H1 (cell line): ENCODE data around the gene SUPT4H1. TPM values are rescaled to one million over a fixed set of nuclear protein-coding genes. Genes with fewer than 3 reads are reported as not detected.

Experiments used
- CTCF ChIA-PET: fragments of 300-600 bp; sonication (Branson Sonifier 250); formaldehyde crosslinking; loops from one replicate; lab custom pipeline; 2021; ENCODE audit not compliant: partially characterized antibody; lab: Charles Lee
- POLR2A ChIA-PET: fragments of 300-600 bp; sonication (Branson Sonifier 250); formaldehyde crosslinking; loops from one replicate; lab custom pipeline; 2021; ENCODE audit warnings: inconsistent platforms; ENCODE audit not compliant: partially characterized antibody; lab: Charles Lee
- DNase-seq, 2 experiments: peaks; one replicate each; pipeline versions ENCODE4 v3.0.0 to v3.0.0-alpha.2; 2010 to 2022; ENCODE audit warnings: low spot score in 2 of 2, low read depth in 1 of 2, mixed read lengths in 1 of 2
- FAIRE-seq: peaks from 2 replicates; lab custom pipeline; 2011; peaks lifted over from hg19 to GRCh38; lab: Jason Lieb, UNC
- H2AFZ ChIP-seq: 2 replicates; pipeline ENCODE4 v1.8.1; 2012; ENCODE audit warnings: low read length, inconsistent platforms
- H2AK5ac ChIP-seq: 2 replicates; pipeline ENCODE4 v1.6.1; 2013; ENCODE audit warnings: low read depth, low read length
- H2BK120ac ChIP-seq: replicated peaks from 2 replicates; pipeline ENCODE3; 2013; ENCODE audit warnings: low read depth, low read length, inconsistent platforms
- H2BK12ac ChIP-seq: 2 replicates; pipeline ENCODE4 v1.6.1; 2013; ENCODE audit warnings: low read depth, low read length
- H2BK15ac ChIP-seq: 2 replicates; pipeline ENCODE4 v1.6.1; 2013; ENCODE audit warnings: low read length
- H2BK20ac ChIP-seq: 2 replicates; pipeline ENCODE4 v1.6.1; 2013; ENCODE audit warnings: low read length
- H2BK5ac ChIP-seq: 2 replicates; pipeline ENCODE4 v1.6.1; 2013; ENCODE audit warnings: low read depth, low read length
- H3K14ac ChIP-seq: 2 replicates; pipeline ENCODE4 v1.6.1; 2013; ENCODE audit warnings: inconsistent platforms; ENCODE audit not compliant: insufficient read length
- H3K18ac ChIP-seq: 2 replicates; pipeline ENCODE4 v1.6.1; 2013; ENCODE audit warnings: low read length; ENCODE audit errors: extremely low read depth
- H3K23ac ChIP-seq: 2 replicates; pipeline ENCODE4 v1.6.1; 2013; ENCODE audit warnings: inconsistent platforms; ENCODE audit not compliant: insufficient read length
- H3K23me2 ChIP-seq: 2 replicates; pipeline ENCODE4 v1.6.1; 2013; ENCODE audit warnings: low read depth, low read length
- H3K27ac ChIP-seq: 2 replicates; pipeline ENCODE4 v1.6.1; 2011; ENCODE audit warnings: low read depth, low read length, inconsistent platforms
- H3K27me3 ChIP-seq, 4 experiments: replicated peaks in 1 of 4; 1 replicate in 1 of 4; 2 replicates in 3 of 4; pipeline versions ENCODE4 v1.6.1 to v1.8.1; 2011 to 2013; ENCODE audit warnings: low read length in 3 of 4, mild to moderate bottlenecking in 3 of 4, inconsistent platforms in 2 of 4, mixed read lengths in 2 of 4, moderate library complexity in 1 of 4; ENCODE audit not compliant: control insufficient read depth in 3 of 4, insufficient read depth in 3 of 4; ENCODE audit errors: extremely low read depth in 1 of 4
- H3K36me3 ChIP-seq, 4 experiments: 2 replicates each; pipeline versions ENCODE4 v1.6.1 to v1.8.1; 2011 to 2013; ENCODE audit warnings: mild to moderate bottlenecking in 4 of 4, low read length in 3 of 4, moderate library complexity in 2 of 4, control low read depth in 1 of 4, inconsistent platforms in 1 of 4; ENCODE audit not compliant: insufficient read depth in 4 of 4, control insufficient read depth in 2 of 4
- H3K4ac ChIP-seq: replicated peaks from 2 replicates; pipeline ENCODE3; 2013; ENCODE audit warnings: low read length, low read depth, mixed read lengths, inconsistent platforms; ENCODE audit not compliant: insufficient read length
- H3K4me1 ChIP-seq, 4 experiments: replicated peaks in 1 of 4; 1 replicate in 1 of 4; 2 replicates in 3 of 4; pipeline versions ENCODE4 v1.6.1 to v1.8.1; 2011 to 2013; ENCODE audit warnings: low read length in 3 of 4, inconsistent platforms in 2 of 4, mixed read lengths in 1 of 4; ENCODE audit not compliant: insufficient read depth in 4 of 4, control insufficient read depth in 3 of 4
- H3K4me2 ChIP-seq, 2 experiments: 2 replicates each; pipeline versions ENCODE4 v1.6.1 to v1.8.1; 2011 to 2013; ENCODE audit warnings: low read depth in 2 of 2, low read length in 2 of 2, control low read depth in 1 of 2, inconsistent platforms in 1 of 2, mild to moderate bottlenecking in 1 of 2; ENCODE audit not compliant: insufficient read depth in 1 of 2
- H3K4me3 ChIP-seq, 4 experiments: fragments of 200-600, 300-600 bp in 1 of 4; sonication (generic), shearing (Covaris generic), sonication (Bioruptor Twin) in 1 of 4; 2 replicates each; pipeline versions ENCODE4 v1.5.1 to v1.8.1; 2011 to 2016; ENCODE audit warnings: low read length in 4 of 4, low read depth in 3 of 4, control low read depth in 2 of 4, inconsistent platforms in 2 of 4, mild to moderate bottlenecking in 2 of 4, mixed read lengths in 1 of 4, moderate library complexity in 1 of 4; ENCODE audit not compliant: insufficient read depth in 2 of 4; ENCODE audit errors: extremely low read depth in 1 of 4
- H3K56ac ChIP-seq: replicated peaks from 2 replicates; pipeline ENCODE3; 2013; ENCODE audit warnings: low read depth, mild to moderate bottlenecking, mixed read lengths, low read length, inconsistent platforms; ENCODE audit not compliant: insufficient read length
- H3K79me1 ChIP-seq: 2 replicates; pipeline ENCODE4 v1.6.1; 2013; ENCODE audit warnings: low read depth, low read length, control low read depth
- H3K79me2 ChIP-seq, 2 experiments: 2 replicates each; pipeline versions ENCODE4 v1.6.1 to v1.8.1; 2012 to 2013; ENCODE audit warnings: low read length in 2 of 2, mild to moderate bottlenecking in 2 of 2, inconsistent platforms in 1 of 2; ENCODE audit not compliant: insufficient read depth in 2 of 2, control insufficient read depth in 1 of 2
- H3K9ac ChIP-seq, 4 experiments: replicated peaks in 1 of 4; 1 replicate in 1 of 4; 2 replicates in 3 of 4; pipeline versions ENCODE4 v1.6.1 to v1.8.1; 2011 to 2013; ENCODE audit warnings: low read depth in 3 of 4, low read length in 3 of 4, control low read depth in 2 of 4, mild to moderate bottlenecking in 2 of 4, moderate library complexity in 2 of 4, inconsistent platforms in 1 of 4; ENCODE audit errors: extremely low read depth in 1 of 4
- H3K9me3 ChIP-seq, 2 experiments: 2 replicates each; pipeline versions ENCODE4 v1.6.1 to v1.8.1; 2012 to 2013; ENCODE audit warnings: mild to moderate bottlenecking in 2 of 2, moderate library complexity in 2 of 2, control low read depth in 1 of 2, inconsistent platforms in 1 of 2, low read depth in 1 of 2, low read length in 1 of 2, mixed read lengths in 1 of 2; ENCODE audit not compliant: insufficient read depth in 2 of 2
- H4K20me1 ChIP-seq, 2 experiments: replicated peaks in 1 of 2; 2 replicates each; pipeline versions ENCODE3 to v1.8.1; 2011 to 2013; ENCODE audit warnings: inconsistent platforms in 2 of 2, low read length in 2 of 2, mild to moderate bottlenecking in 1 of 2; ENCODE audit not compliant: insufficient read depth in 2 of 2, control insufficient read depth in 1 of 2
- H4K5ac ChIP-seq: 2 replicates; pipeline ENCODE4 v1.6.1; 2013; ENCODE audit warnings: low read length, low read depth, mixed read lengths, inconsistent platforms; ENCODE audit not compliant: insufficient read length
- H4K8ac ChIP-seq: 2 replicates; pipeline ENCODE4 v1.8.0; 2013; ENCODE audit warnings: mild to moderate bottlenecking, moderate library complexity, low read length, inconsistent platforms; ENCODE audit not compliant: insufficient read depth; ENCODE audit errors: extremely low read depth
- H4K91ac ChIP-seq: replicated peaks from 2 replicates; pipeline ENCODE3; 2013; ENCODE audit warnings: low read length, mixed read lengths, inconsistent platforms; ENCODE audit not compliant: insufficient read length
- BACH1 ChIP-seq: IDR thresholded peaks from 2 replicates; pipeline ENCODE4 v1.6.1; 2012; ENCODE audit warnings: low read length, improper control_type of control experiment
- CBX5 ChIP-seq: fragments of 300-800, 300-1000 bp; sonication (generic); IDR thresholded peaks from 2 replicates; pipeline ENCODE4 v1.7.1; 2016; ENCODE audit warnings: antibody characterized with exemption, low read length, low read depth
- CTBP2 ChIP-seq: IDR thresholded peaks from 2 replicates; pipeline ENCODE4 v1.7.0; 2011; ENCODE audit warnings: borderline replicate concordance, mild to moderate bottlenecking, moderate library complexity, mixed read lengths, low read length; ENCODE audit not compliant: insufficient read depth, insufficient read length
- MAX ChIP-seq: IDR thresholded peaks from 2 replicates; pipeline ENCODE4 v1.6.1; 2012; ENCODE audit warnings: inconsistent platforms
- NANOG ChIP-seq: IDR thresholded peaks from 2 replicates; pipeline ENCODE4 v1.6.1; 2011; ENCODE audit warnings: low read length, low read depth, mild to moderate bottlenecking, inconsistent platforms; ENCODE audit not compliant: insufficient read depth, poor library complexity, severe bottlenecking
- NRF1 ChIP-seq: IDR thresholded peaks from 2 replicates; pipeline ENCODE4 v1.6.1; 2011; ENCODE audit warnings: mild to moderate bottlenecking, low read depth, low read length, improper control_type of control experiment
- PHF8 ChIP-seq: fragments of 200-600 bp; sonication (generic); conservative IDR thresholded peaks from 2 replicates; pipeline ENCODE4 v1.7.1; 2012; ENCODE audit warnings: low read depth, mild to moderate bottlenecking, inconsistent platforms, low read length, moderate library complexity
- RNF2 ChIP-seq: fragments of 200-900, 300-1000 bp; sonication (generic); IDR thresholded peaks from 2 replicates; pipeline ENCODE4 v1.7.1; 2016; ENCODE audit warnings: borderline replicate concordance, low read depth, mild to moderate bottlenecking, antibody characterized with exemption, low read length; ENCODE audit not compliant: poor library complexity, severe bottlenecking; ENCODE audit errors: missing control alignments
- SP4 ChIP-seq: IDR thresholded peaks from 2 replicates; pipeline ENCODE4 v1.6.1; 2012; ENCODE audit warnings: low read length, inconsistent platforms
- TAF7 ChIP-seq: optimal IDR thresholded peaks from 2 replicates; pipeline ENCODE3; 2011; ENCODE audit warnings: low read depth, mild to moderate bottlenecking, inconsistent platforms, low read length, moderate library complexity, borderline replicate concordance
- TEAD4 ChIP-seq: IDR thresholded peaks from 2 replicates; pipeline ENCODE4 v1.6.1; 2012; ENCODE audit warnings: low read depth, low read length, inconsistent platforms, mixed read lengths
- WGBS, 2 experiments: shearing (Covaris generic) in 1 of 2; methylation state at CpG; one replicate each; pipeline versions ENCODE4 v1.1.6 to v1.1.7; 2013 to 2015; ENCODE audit warnings: low lambda C conversion rate in 2 of 2, mixed read lengths in 2 of 2, inconsistent platforms in 1 of 2, low coverage in 1 of 2, missing lambda C conversion rate in 1 of 2; ENCODE audit not compliant: insufficient replicate concordance in 2 of 2, insufficient coverage in 1 of 2, insufficient read length in 1 of 2; ENCODE audit errors: extremely low coverage in 1 of 2, missing lambda C conversion rate in 1 of 2; 5-methylcytosine and 5-hydroxymethylcytosine counted together
- polyA plus RNA-seq, 7 experiments: library from polyadenylated mRNA; depleted of rRNA in 3 of 7; stranded (reverse) in 5 of 7; unstranded in 2 of 7; fragments of >200 nt in 5 of 7; fragments of 200-250 nt in 2 of 7; gene quantifications; 1 replicate in 5 of 7; 2 replicates in 1 of 7; 4 replicates in 1 of 7; pipeline versions ENCODE4 v1.2.1 to v1.2.3, GENCODE V29; 2011 to 2013; ENCODE audit warnings: missing spikeins in 2 of 7, mixed read lengths in 2 of 7
- total RNA-seq: library from RNA; stranded (reverse); fragmentation: NEBNext Ultra II Directional; extraction: Animal tissue kit (Norgen Biotek cat#: 25700); gene quantifications from 2 replicates; pipeline ENCODE4 v1.2.1, GENCODE V29; 2021

Gene SUPT4H1
- total and polyA plus RNA-seq, 2 of the 8 experiments (the other 6 are each of a cell fraction or from before 2014, with no cell fraction given), result 112 to 143 TPM

GRCh38 chr17:58380207-58381123 lies 28.5 kb upstream of the SUPT4H1 start:
- Histone ChIP-seq H3K4me2 (no peak overlapping the region), H3K14ac (no peak overlapping the region), H2BK15ac (no peak overlapping the region), H3K79me2 (no peaks in the 10 kb centered on the region), H3K9me3 (no peaks in the 10 kb centered on the region), H3K27ac (no peak overlapping the region), H2BK12ac (no peak overlapping the region; the same call in 1 of the 2 replicates), H3K23me2 (no peaks in the 10 kb centered on the region), H3K4ac (no peak overlapping the region), H3K36me3 (no peaks in the 10 kb centered on the region), H2BK5ac (no peak overlapping the region), H2AK5ac (no peak overlapping the region), H3K79me1 (no peaks in the 10 kb centered on the region), H3K27me3 (no peaks in the 10 kb centered on the region), H4K5ac (no peak overlapping the region), H3K18ac (no peak overlapping the region), H2BK20ac (no peak overlapping the region), H3K9ac (no peak overlapping the region), H3K23ac (no peak overlapping the region), H2AFZ (no peak overlapping the region), H2BK120ac (no peak overlapping the region), H4K8ac (no peak overlapping the region), H4K91ac (no peak overlapping the region), H3K4me1 (peaks cover 6 to 15% (median 10%) of the 10 kb centered on the region in 4 experiments; a peak in 5 of 7 replicates), H3K4me3 (no peak overlapping the region), H3K56ac (no peak overlapping the region), H4K20me1 (no peaks in the 10 kb centered on the region)
- WGBS, 2 experiments, result 88% methylated on average over 5 of the region's 5 CpGs; no CpG with 5 or more reads in 1 of the 2 experiments
- FAIRE-seq (no peak), DNase-seq (peak in 1 of 2 experiments; percentile 6)
- ChIA-PET POLR2A (interaction anchor here (1.0 to 1.6 kb wide), 2 partner anchors 10 to 28 kb away, joined by 3 read pairs; no protein-coding TSS in a partner anchor), CTCF (interaction anchor here (0.9 to 3.1 kb wide), 6 partner anchors 12 to 78 kb away, joined by 3 to 13 read pairs (median 4); partner anchors contain the start of gene RNF43)
- TF ChIP-seq SP4 (no peak), CBX5 (no peak), MAX (no peak), CTBP2 (no peak), PHF8 (no peak), BACH1 (no peak), TEAD4 (no peak), RNF2 (no peak), NRF1 (no peak), NANOG (no peak), TAF7 (no peak)
